Peyer's patch (tissue), 4 donors: ENCODE results near the gene ZNF799. TPM values are rescaled to one million over a fixed set of nuclear protein-coding genes. Genes with fewer than 3 reads are reported as not detected.

Source experiments
- DNase-seq, 3 donors: peaks; one replicate each; pipeline ENCODE4 v3.0.0-alpha.2; 2017 to 2019
- H3K27ac ChIP-seq, 4 donors: fragments of 200-600 bp; sonication (generic); one replicate each; pipeline ENCODE4 v1.5.1; 2016 to 2019
- H3K27me3 ChIP-seq, 2 donors: fragments of 200-600 bp; sonication (generic); one replicate each; pipeline ENCODE4 v1.5.1; 2019
- H3K36me3 ChIP-seq, 3 donors: fragments of 200-600 bp; sonication (generic); one replicate each; pipeline ENCODE4 v1.5.1; 2016 to 2019
- H3K4me1 ChIP-seq, 4 donors: fragments of 200-600 bp; sonication (generic); one replicate each; pipeline ENCODE4 v1.5.1; 2016 to 2019
- H3K4me3 ChIP-seq, 4 donors: fragments of 200-600 bp; sonication (generic); 1 replicate in 3 of 4; 2 replicates in 1 of 4; pipeline ENCODE4 v1.5.1; 2016 to 2019; ENCODE audit warnings: mild to moderate bottlenecking in 1 of 4
- H3K9me3 ChIP-seq, 4 donors: fragments of 200-600 bp; sonication (generic); one replicate each; pipeline ENCODE4 v1.5.1; 2016 to 2019; ENCODE audit warnings: mild to moderate bottlenecking in 1 of 4
- CTCF ChIP-seq, 6 experiments: fragments of 450-650 bp in 4 of 6; fragments of 200-600 bp in 2 of 6; sonication (generic) in 1 of 6; IDR thresholded peaks; one replicate each; pipeline ENCODE4 v1.5.1; 2017 to 2019; ENCODE audit warnings: antibody characterized with exemption in 6 of 6, mild to moderate bottlenecking in 3 of 6, moderate library complexity in 1 of 6
- POLR2A ChIP-seq, 2 donors: fragments of 450-650 bp; IDR thresholded peaks; one replicate each; pipeline ENCODE4 v1.5.1; 2017; ENCODE audit warnings: antibody characterized with exemption in 2 of 2, mild to moderate bottlenecking in 2 of 2, moderate library complexity in 2 of 2
- small RNA-seq, 2 donors: library from RNA; depleted of rRNA; stranded (forward); fragments of <200 nt; gene quantifications; one replicate each; pipeline ENCODE3, GENCODE V24; 2016
- total RNA-seq, 4 donors: library from RNA; depleted of rRNA; stranded (reverse); fragments of >200 nt; gene quantifications; one replicate each; pipeline ENCODE4 v1.1.0, GENCODE V29; 2016

ZNF799 gene
- total RNA-seq, 4 donors from 2014 or later, result 5.1 to 17.3 (median 7.9) TPM

- no peak for DNase-seq
- Histone ChIP-seq H3K4me1 (no peaks in the 10 kb centered on the region), H3K27me3 (no peaks in the 10 kb centered on the region), H3K36me3 (peaks cover 0 to 28% (median 0%) of the 10 kb centered on the region in 3 donors), H3K27ac (no peak overlapping the region), H3K9me3 (peaks cover 0 to 55% (median 9%) of the 10 kb centered on the region in 4 donors), H3K4me3 (no peak overlapping the region)
- no peak for TF ChIP-seq CTCF (IDR thresholded peaks at IDR 0.05)
- no peak for TF ChIP-seq POLR2A (IDR thresholded peaks at IDR 0.05)
Observed at GRCh38 chr19:12353375-12353774, 47.7 kb downstream of the ZNF799 start.

GRCh38 chr19:12350890-12351197 is 50.2 kb downstream of the ZNF799 start:
- no peak overlapping the region for H3K4me3 ChIP-seq
- H3K4me1 ChIP-seq, result no peaks in the 10 kb centered on the region
- TF ChIP-seq CTCF (IDR thresholded peaks at IDR 0.05) (no peak), POLR2A (IDR thresholded peaks at IDR 0.05) (no peak)
- H3K27me3 ChIP-seq, result no peaks in the 10 kb centered on the region
- DNase-seq, result no peak
- H3K36me3 ChIP-seq, result peaks cover 0 to 28% (median 0%) of the 10 kb centered on the region in 3 donors
- no peak overlapping the region for H3K27ac ChIP-seq
- H3K9me3 ChIP-seq, result peaks cover 0 to 56% (median 9%) of the 10 kb centered on the region in 4 donors

GRCh38 chr19:12350185-12350889 is 50.7 kb downstream of the ZNF799 start:
- no peak for DNase-seq
- Histone ChIP-seq H3K27me3 (no peaks in the 10 kb centered on the region), H3K4me1 (no peaks in the 10 kb centered on the region), H3K27ac (no peak overlapping the region), H3K9me3 (peaks cover 0 to 55% (median 9%) of the 10 kb centered on the region in 4 donors), H3K4me3 (no peak overlapping the region), H3K36me3 (peaks cover 0 to 28% (median 0%) of the 10 kb centered on the region in 3 donors)
- TF ChIP-seq POLR2A (IDR thresholded peaks at IDR 0.05), result no peak
- TF ChIP-seq CTCF (IDR thresholded peaks at IDR 0.05), result no peak

- TF ChIP-seq POLR2A (IDR thresholded peaks at IDR 0.05), result no peak
- TF ChIP-seq CTCF (IDR thresholded peaks at IDR 0.05), result peak in 2 of 6 experiments; percentile 28 to 31
- H3K4me3 ChIP-seq, result no peak overlapping the region
- H3K9me3 ChIP-seq, result peaks cover 0 to 46% (median 5%) of the 10 kb centered on the region in 4 donors
- peaks cover 0 to 26% (median 0%) of the 10 kb centered on the region in 3 donors for H3K36me3 ChIP-seq
- H3K27me3 ChIP-seq, result no peaks in the 10 kb centered on the region
- no peak overlapping the region for H3K27ac ChIP-seq
- no peaks in the 10 kb centered on the region for H3K4me1 ChIP-seq
- DNase-seq, result no peak
Observed at GRCh38 chr19:12346896-12347295, 54.2 kb downstream of the ZNF799 start.

GRCh38 chr19:12345197-12345596 is 55.9 kb downstream of the ZNF799 start:
- Histone ChIP-seq H3K9me3 (peaks cover 0 to 29% (median 0%) of the 10 kb centered on the region in 4 donors), H3K4me3 (no peak overlapping the region), H3K4me1 (no peaks in the 10 kb centered on the region), H3K27me3 (no peaks in the 10 kb centered on the region), H3K27ac (no peak overlapping the region), H3K36me3 (peaks cover 0 to 9% (median 0%) of the 10 kb centered on the region in 3 donors)
- DNase-seq, result no peak
- TF ChIP-seq POLR2A (IDR thresholded peaks at IDR 0.05), result no peak
- TF ChIP-seq CTCF (IDR thresholded peaks at IDR 0.05), result no peak

Small RNA genes within 50 kb of the gene (small RNA-seq; reads per million reads assigned to genes)
- gene RPS29P23, result 0 reads per million in 2 donors

Other genes starting within 250 kb of the ZNF799 start
- 1 to 10 TPM; 1.7 to 5.8 (median 3.9) TPM for gene ZNF625, start 244.5 kb downstream of the ZNF799 start, total RNA-seq
- 10 to 100 TPM in 2 of 4 donors, 1 to 10 TPM in 2; 6.4 to 26.4 (median 9.8) TPM for gene ZNF136, start 238.2 kb downstream of the ZNF799 start, total RNA-seq
- gene ZNF44, start 106.4 kb downstream of the ZNF799 start, total RNA-seq, result 10 to 100 TPM; 16.6 to 33.8 (median 26.6) TPM
- 1 to 10 TPM; 1.8 to 9.1 (median 4.1) TPM for gene ZNF563, start 67.6 kb downstream of the ZNF799 start, total RNA-seq
- gene ZNF442, start 35.6 kb downstream of the ZNF799 start, total RNA-seq, result 10 to 100 TPM in 1 of 4 donors, 1 to 10 TPM in 2, under 1 TPM in 1; 0.70 to 13.2 (median 1.4) TPM
- gene ZNF443, start 39.8 kb upstream of the ZNF799 start, total RNA-seq, result 10 to 100 TPM in 1 of 4 donors, 1 to 10 TPM in 3; 6.3 to 10.7 (median 7.5) TPM
- gene ZNF709, start 83.5 kb upstream of the ZNF799 start, total RNA-seq, result 1 to 10 TPM; 1.8 to 3.7 (median 3.3) TPM
- 10 to 100 TPM; 25.2 to 36.9 (median 29.2) TPM for gene ZNF564, start 150.2 kb upstream of the ZNF799 start, total RNA-seq
- gene ZNF490, start 209.5 kb upstream of the ZNF799 start, total RNA-seq, result 1 to 10 TPM; 4.1 to 8.4 (median 4.7) TPM
- 10 to 100 TPM; 17.2 to 34.6 (median 29.3) TPM for gene ZNF791, start 209.6 kb upstream of the ZNF799 start, total RNA-seq